Right cardiac atrium (tissue), 5 donors: ENCODE measurements around the gene ENKUR. TPM values are rescaled to one million over a fixed set of nuclear protein-coding genes. Genes with fewer than 3 reads are reported as not detected.
"Not testable (repeated sequence)": the region's sequence is repeated elsewhere in the genome, so short reads cannot be mapped to it uniquely, and the experiment has no call there.

Experiments
- ATAC-seq, 2 donors: fragments of 200-7000 bp; cut with Tn5 transposase; one replicate each; pipeline versions ENCODE4 v1.8.0 to v1.9.1; 2020; ENCODE audit warnings: moderate library complexity in 2 of 2, mild to moderate bottlenecking in 1 of 2
- DNase-seq, 3 donors: peaks; one replicate each; pipeline ENCODE4 v3.0.0-alpha.2; 2020
- H3K27ac ChIP-seq: one replicate; pipeline ENCODE4 v1.5.1; 2013; ENCODE audit warnings: mild to moderate bottlenecking, low read length, control low read depth, moderate library complexity
- H3K27me3 ChIP-seq: one replicate; pipeline ENCODE4 v1.6.1; 2013; ENCODE audit not compliant: control insufficient read depth, insufficient read depth
- H3K4me1 ChIP-seq: one replicate; pipeline ENCODE4 v1.6.1; 2013; ENCODE audit warnings: low read length; ENCODE audit not compliant: control insufficient read depth, insufficient read depth
- H3K4me3 ChIP-seq: one replicate; pipeline ENCODE4 v1.5.1; 2013; ENCODE audit warnings: low read length, control low read depth
- H3K9me3 ChIP-seq: one replicate; pipeline ENCODE4 v1.6.1; 2013; ENCODE audit warnings: low read length; ENCODE audit not compliant: control insufficient read depth
- WGBS: extraction: QIAGEN DNeasy Blood & Tissue Kit; methylation state at CpG from one replicate; pipeline ENCODE4 v1.1.7; 2013; 5-methylcytosine and 5-hydroxymethylcytosine counted together
- intact Hi-C, 4 donors: fragments of 100-400 bp; cut with DNase I; formaldehyde crosslinking; loops; one replicate each; pipeline versions ENCODE4 v1.11.0 to v1.14.0; 2022 to 2023
- polyA plus RNA-seq: library from polyadenylated mRNA; stranded (reverse); fragments of 200-250 nt; gene quantifications from one replicate; pipeline ENCODE4 v1.2.3, GENCODE V29; 2013
- total RNA-seq, 4 donors: library from RNA; stranded (reverse); fragmentation: NEBNext Ultra II Directional; extraction: Animal tissue kit (Norgen Biotek cat#: 25700); gene quantifications; one replicate each; pipeline ENCODE4 v1.2.1, GENCODE V29; 2021
- donor health status: healthy with polysubstance abuse.
- donor health status: DM: no; HTN: yes; CAD: no.
- donor health status: DM: no; HTN: no; CAD: no.
- donor health status: DM: no; HTN: yes; CAD: no; lungs with severe emphysema.
- donor health status: DM: yes; HTN: yes; CAD: no.

ENKUR gene
- total and polyA plus RNA-seq, 5 donors = not detected

DNA sequence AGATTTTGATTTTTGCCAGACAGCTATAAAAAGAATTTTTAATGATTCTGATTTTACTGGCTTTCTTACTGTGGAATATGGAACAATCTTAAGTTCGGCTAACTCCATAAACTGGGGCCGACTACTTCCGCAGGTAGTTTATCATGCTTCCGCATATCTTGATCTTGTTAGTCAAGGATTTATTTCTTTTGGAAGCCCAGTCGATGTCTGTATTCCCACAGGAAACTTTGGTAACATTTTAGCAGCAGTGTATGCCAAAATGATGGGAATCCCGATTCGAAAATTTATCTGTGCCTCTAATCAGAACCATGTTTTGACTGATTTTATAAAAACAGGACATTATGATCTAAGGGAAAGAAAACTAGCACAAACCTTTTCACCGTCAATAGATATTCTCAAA, 8.6 kb upstream of the ENKUR start:
- no peaks in the 10 kb centered on the region for H3K4me1 ChIP-seq
- H3K4me3 ChIP-seq = no peak overlapping the region
- no peaks in the 10 kb centered on the region for H3K27me3 ChIP-seq
- intact Hi-C loops = loop anchor here in 2 of 4 donors (10.0 kb wide), 1 partner anchor 50 kb away; no protein-coding TSS in a partner anchor
- no peak for DNase-seq
- WGBS = 62% methylated on average over 8 of the region's 8 CpGs
- H3K27ac ChIP-seq = no peak overlapping the region
- no peak for ATAC-seq
- H3K9me3 ChIP-seq = no peaks in the 10 kb centered on the region

DNA sequence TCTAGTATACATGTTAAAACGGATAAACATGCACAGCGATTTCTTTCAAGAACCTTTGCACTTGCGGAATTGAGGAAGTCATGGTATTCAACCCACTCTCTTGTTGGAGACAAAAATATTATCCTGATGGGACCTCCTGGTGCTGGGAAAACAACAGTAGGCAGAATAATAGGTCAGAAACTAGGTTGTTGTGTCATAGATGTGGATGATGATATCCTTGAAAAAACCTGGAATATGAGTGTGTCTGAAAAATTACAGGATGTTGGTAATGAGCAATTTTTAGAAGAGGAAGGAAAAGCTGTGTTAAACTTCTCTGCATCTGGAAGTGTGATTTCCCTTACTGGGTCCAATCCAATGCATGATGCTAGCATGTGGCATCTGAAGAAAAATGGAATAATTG, 7.3 kb upstream of the ENKUR start:
- no peak for DNase-seq
- no peaks in the 10 kb centered on the region for H3K9me3 ChIP-seq
- no peaks in the 10 kb centered on the region for H3K4me1 ChIP-seq
- no peak overlapping the region for H3K27ac ChIP-seq
- H3K27me3 ChIP-seq = no peaks in the 10 kb centered on the region
- H3K4me3 ChIP-seq = no peak overlapping the region
- intact Hi-C loops = loop anchor here in 2 of 4 donors (10.0 kb wide), 1 partner anchor 52 kb away; no protein-coding TSS in a partner anchor
- WGBS = 62% methylated on average over 3 of the region's 3 CpGs
- no peak for ATAC-seq

DNA sequence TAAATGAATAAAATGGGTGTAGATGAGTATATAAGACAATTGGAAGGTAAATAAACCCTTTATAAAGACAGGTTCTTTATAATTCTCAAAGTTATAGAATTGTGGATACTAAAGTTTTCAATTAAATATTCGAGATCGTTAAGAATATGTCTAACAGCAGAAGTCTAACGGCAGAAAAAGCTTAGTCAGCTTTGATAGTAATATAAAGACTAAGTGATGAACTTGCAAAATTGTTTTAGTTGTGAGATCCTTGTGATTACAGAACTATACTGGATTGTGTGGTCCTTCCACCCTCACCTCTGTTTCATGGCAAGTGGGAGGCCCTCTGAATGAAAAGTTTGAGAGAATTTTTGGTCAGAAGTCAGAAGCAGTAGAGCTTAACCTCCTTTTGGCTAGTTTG, 2.7 kb upstream of the ENKUR start:
- ATAC-seq (no peak), DNase-seq (no peak)
- H3K9me3 ChIP-seq = no peaks in the 10 kb centered on the region
- no peak overlapping the region for H3K27ac ChIP-seq
- intact Hi-C loops = no loop called here
- 99% methylated on average over 3 of the region's 3 CpGs for WGBS
- no peaks in the 10 kb centered on the region for H3K27me3 ChIP-seq
- no peaks in the 10 kb centered on the region for H3K4me1 ChIP-seq
- H3K4me3 ChIP-seq = no peak overlapping the region

DNA sequence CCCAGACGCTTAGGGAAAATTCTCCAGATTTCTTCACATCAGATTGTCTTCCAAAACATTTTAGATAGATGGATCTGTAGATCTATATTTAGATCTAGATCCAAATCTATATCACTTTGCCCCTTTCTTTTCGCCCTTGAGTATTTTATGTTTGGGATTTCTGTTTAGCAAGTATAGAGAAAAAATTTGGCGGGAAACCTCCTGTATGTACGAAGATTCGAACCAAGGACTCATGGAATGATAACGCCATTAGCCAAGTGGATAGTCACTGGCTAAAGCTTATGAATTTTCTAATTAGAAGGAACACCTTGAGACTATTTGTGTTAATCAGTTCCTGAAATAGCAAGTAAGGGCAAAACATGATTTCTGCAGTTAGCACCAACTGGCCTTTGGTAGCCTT, 1.7 kb upstream of the ENKUR start:
- H3K4me3 ChIP-seq = peak overlapping the region; percentile 55
- intact Hi-C loops = no loop called here

DNA sequence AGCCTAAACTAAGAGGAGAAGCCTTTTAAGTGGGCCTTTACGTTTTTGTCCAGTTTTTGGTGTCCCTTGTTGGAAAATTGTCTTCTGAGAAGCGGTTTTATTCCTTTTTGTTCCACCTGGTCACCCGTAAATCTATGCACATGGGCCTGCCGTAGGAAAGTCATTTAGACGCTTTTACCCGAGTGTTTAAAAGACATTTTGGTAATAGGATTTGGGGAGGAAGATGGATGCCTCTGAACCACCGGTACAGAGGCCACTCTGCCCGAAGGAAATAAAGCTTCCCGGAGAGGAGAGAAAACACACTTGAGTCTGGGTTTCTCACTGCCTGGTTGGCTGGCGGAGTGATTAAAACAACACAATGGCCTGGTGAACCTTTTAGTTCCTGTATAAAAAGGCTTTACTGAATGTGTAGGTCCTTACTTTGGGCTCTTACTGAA, 1.2 kb upstream of the ENKUR start:
- intact Hi-C loops = no loop called here
- Histone ChIP-seq H3K4me3 (peak overlapping the region; percentile 55), H3K27ac (peak overlapping the region; percentile 88), H3K27me3 (no peaks in the 10 kb centered on the region), H3K9me3 (no peaks in the 10 kb centered on the region), H3K4me1 (no peaks in the 10 kb centered on the region)
- 6% methylated on average over 10 of the region's 10 CpGs for WGBS
- ATAC-seq (no peak), DNase-seq (no peak)

More for the DNA sequence above, 1.7 kb upstream of the ENKUR start:
- Histone ChIP-seq H3K27me3 (no peaks in the 10 kb centered on the region), H3K4me1 (no peaks in the 10 kb centered on the region), H3K27ac (no peak overlapping the region), H3K9me3 (no peaks in the 10 kb centered on the region)
- DNase-seq (no peak), ATAC-seq (no peak)
- WGBS = 92% methylated on average over 6 of the region's 6 CpGs

DNA sequence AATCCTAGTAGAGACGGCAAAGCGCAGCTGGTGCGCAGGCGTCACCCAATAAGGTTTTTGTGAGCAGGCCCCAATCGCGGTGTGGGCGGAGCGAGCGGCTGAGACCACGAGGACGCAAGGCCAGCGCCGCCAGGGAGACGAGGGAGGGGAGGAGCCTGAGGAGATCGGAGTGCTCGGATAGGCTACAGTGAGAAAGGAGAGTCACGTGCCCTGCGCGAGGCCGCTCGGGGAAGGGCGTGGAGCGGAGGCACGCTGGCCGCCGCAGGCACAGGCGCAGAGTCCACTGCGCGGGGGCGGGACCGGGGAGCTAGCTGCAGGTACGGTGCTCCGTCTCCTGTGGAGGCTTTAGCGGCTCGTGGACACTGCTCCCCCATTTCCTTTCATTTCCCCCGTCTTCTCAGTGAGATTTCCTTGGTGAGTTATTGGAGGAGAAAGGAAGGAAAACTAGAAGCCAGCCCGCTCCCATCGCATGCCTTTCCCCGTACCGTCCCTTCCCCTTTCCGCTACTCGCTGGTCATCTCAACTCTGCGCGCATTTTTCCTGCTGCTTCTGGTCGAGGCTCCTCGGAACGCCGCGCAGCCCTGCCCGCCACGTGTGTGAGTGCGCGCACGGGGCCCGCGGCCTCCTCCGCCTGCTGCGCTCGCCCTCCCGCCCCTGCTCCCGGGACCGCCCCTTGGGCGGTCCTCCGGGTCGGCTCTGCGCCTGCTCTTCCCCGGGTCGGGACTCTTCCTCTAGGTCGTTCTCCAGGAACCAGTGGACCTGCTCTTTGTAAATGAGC, 607 bp upstream of the ENKUR start, which contains the start of gene THNSL1:
THNSL1 (plus strand) TSS at position 237 of the 778 bp plus-strand sequence. CDS start 6,612 bp downstream, outside the sequence.
- Histone ChIP-seq H3K4me1 (no peaks in the 10 kb centered on the region), H3K4me3 (peak within 1 kb of the TSS; percentile 55), H3K27me3 (no peaks in the 10 kb centered on the region), H3K9me3 (no peaks in the 10 kb centered on the region), H3K27ac (peak within 1 kb of the TSS; percentile 88)
- DNase-seq (peak; percentile 99 to 100 (median 100)), ATAC-seq (peak; percentile 100)
- intact Hi-C loops = no loop called here
- WGBS = under 1% methylated on average over 69 of the region's 69 CpGs

DNA sequence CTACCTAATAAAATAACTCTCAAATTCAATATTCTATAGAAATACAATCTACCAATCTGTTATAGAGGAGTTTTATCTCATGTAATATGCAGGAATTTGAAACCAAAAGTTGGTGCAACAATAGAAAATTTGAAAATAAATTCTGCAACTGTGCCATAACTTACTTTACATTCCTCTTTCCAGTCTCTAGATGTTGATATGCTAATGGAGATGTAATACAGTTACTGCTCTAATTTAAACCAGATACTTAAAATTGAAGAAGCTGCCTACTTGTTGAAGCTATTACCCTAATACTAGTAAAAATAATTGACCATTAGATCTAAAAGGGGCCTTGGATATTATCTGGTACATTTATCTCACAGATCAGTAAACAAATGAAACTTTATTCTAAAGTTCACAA, 1.4 kb downstream of the ENKUR start:
- DNase-seq (no peak), ATAC-seq (no peak)
- H3K9me3 ChIP-seq = no peaks in the 10 kb centered on the region
- no peak overlapping the region for H3K4me3 ChIP-seq
- no peaks in the 10 kb centered on the region for H3K27me3 ChIP-seq
- H3K4me1 ChIP-seq = no peaks in the 10 kb centered on the region
- H3K27ac ChIP-seq = no peak overlapping the region
- intact Hi-C loops = no loop called here

DNA sequence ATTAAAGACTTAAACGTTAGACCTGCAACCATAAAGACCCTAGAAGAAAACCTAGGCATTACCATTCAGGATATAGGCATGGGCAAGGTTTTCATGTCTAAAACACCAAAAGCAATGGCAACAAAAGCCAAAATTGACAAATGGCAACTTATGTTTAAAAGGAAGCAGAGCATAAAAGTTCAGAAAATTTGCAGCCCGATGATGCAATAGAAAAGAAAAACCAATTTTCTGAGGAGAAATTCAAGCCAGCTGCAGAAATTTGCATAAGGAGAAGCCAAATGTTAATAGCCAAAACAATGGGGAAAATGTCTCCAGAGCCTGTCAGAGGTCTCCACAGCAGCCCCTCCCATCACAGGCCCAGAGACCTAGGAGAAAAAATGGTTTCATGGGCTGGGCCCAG, 4.4 kb downstream of the ENKUR start:
- intact Hi-C loops = not testable (repeated sequence)

DNA sequence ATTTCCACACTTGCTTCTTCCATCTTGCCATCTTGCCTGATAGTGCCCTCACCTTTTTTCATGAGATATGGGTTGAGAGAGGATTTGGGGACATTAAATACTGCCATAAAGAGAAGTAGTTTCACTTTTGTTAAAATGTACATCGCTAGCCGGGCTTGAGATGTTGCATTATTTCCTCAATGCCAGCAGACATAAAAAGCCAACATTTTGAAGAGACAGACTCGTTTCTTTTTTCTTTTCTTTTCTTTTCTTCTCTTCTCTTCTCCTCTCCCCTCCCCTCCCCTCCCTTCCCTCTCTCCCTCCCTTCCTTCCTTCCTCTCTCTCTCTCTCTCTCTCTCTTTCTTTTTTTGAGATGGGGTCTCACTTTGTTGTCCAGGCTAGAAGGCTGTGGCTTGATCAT, 17.9 kb downstream of the ENKUR start:
- ATAC-seq (no peak), DNase-seq (no peak)
- H3K27me3 ChIP-seq = no peaks in the 10 kb centered on the region
- intact Hi-C loops = no loop called here
- no peak overlapping the region for H3K27ac ChIP-seq
- H3K9me3 ChIP-seq = no peaks in the 10 kb centered on the region
- 86% methylated on average over 3 of the region's 3 CpGs for WGBS
- H3K4me1 ChIP-seq = no peaks in the 10 kb centered on the region
- H3K4me3 ChIP-seq = no peak overlapping the region

More for the DNA sequence above, 4.4 kb downstream of the ENKUR start:
- not testable (repeated sequence) for ATAC-seq, H3K27me3 ChIP-seq, H3K9me3 ChIP-seq, H3K4me1 ChIP-seq, DNase-seq, H3K27ac ChIP-seq, H3K4me3 ChIP-seq
- whole genome bisulfite sequencing = 86% methylated on average over 2 of the region's 2 CpGs

DNA sequence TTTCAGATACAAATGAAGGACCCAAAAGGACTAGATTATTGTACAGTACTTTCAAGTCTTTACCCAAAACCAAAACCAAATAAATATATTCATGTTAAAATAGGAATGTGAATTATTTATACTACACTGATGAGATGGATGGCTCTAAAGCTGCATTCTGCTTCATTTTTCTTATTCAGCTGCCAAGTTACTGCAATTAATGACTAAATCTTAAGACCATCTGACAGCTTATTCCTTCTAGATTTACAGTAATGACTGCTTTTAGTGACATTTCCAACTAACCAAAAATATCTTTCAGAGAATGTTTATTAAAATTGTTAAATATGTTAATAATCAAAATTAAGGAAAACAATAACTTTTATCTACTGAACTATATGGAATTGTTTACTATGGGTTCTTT, 20.9 kb downstream of the ENKUR start:
- intact Hi-C loops = no loop called here
- Histone ChIP-seq H3K9me3 (no peaks in the 10 kb centered on the region), H3K27me3 (no peaks in the 10 kb centered on the region), H3K27ac (no peak overlapping the region), H3K4me3 (no peak overlapping the region), H3K4me1 (no peaks in the 10 kb centered on the region)
- ATAC-seq (no peak), DNase-seq (no peak)

DNA sequence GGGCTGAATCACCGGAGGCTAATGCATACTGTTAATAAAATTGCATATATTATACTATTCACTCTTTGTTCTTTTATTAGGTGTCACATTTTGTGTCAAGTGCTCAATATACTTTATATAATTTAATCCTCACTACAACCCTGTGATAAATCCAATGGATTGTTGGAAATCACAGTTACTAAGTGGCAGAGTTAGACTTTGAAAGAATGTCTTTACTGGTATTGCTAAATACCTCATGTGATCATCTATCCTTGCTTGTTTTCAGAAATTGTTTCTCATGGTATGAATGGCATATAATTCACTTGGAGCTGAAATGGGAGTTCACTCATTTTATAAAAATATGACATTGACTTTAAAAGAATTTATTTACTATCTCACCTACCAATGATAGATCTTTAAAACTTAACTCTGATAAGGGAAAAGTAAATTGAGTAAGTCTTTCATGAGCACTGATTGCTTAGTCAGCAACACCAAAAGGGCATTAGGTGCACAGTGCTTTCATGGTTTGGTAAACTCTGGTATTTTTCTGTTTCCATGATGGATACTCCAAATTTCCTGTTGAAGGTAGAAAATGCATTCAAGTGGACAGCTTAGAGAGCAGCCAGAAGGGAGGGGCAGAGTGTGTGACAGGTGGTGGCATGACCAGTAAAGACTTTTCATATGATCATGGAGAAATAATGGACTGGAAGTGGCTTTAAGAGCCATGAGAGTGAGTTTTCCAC, 22.6 kb downstream of the ENKUR start:
- Histone ChIP-seq H3K9me3 (no peaks in the 10 kb centered on the region), H3K4me3 (no peak overlapping the region), H3K27me3 (no peaks in the 10 kb centered on the region), H3K27ac (no peak overlapping the region), H3K4me1 (no peaks in the 10 kb centered on the region)
- ATAC-seq (no peak), DNase-seq (no peak)
- intact Hi-C loops = no loop called here
- WGBS = 99% methylated on average over 1 of the region's 1 CpG
